GM12878 (cell line): ENCODE data around the gene LIX1L. TPM values are rescaled to one million over a fixed set of nuclear protein-coding genes. Genes with fewer than 3 reads are reported as not detected.

ENCODE experiments used
- ASH2L ChIP-seq: fragments of 300-600, 200-600 bp; sonication (generic); IDR thresholded peaks from 2 replicates; pipeline ENCODE4 v1.6.1; 2017; ENCODE audit warnings: low read depth, mild to moderate bottlenecking, borderline replicate concordance
- BHLHE40 ChIP-seq, 2 experiments: fragments of 450-650 bp in 1 of 2; IDR thresholded peaks; 2 replicates each; pipeline ENCODE4 v1.6.1; 2011 to 2017; ENCODE audit warnings: low read depth in 2 of 2, borderline replicate concordance in 1 of 2, improper control_type of control experiment in 1 of 2, low read length in 1 of 2, mild to moderate bottlenecking in 1 of 2
- CBFB ChIP-seq: IDR thresholded peaks from 2 replicates; pipeline ENCODE4 v1.6.1; 2016; ENCODE audit warnings: antibody characterized with exemption, low read depth
- CEBPB ChIP-seq, 2 experiments: fragments of 150-350 bp in 1 of 2; IDR thresholded peaks; 2 replicates each; pipeline ENCODE4 v1.6.1; 2012 to 2014; ENCODE audit warnings: low read depth in 2 of 2, low read length in 2 of 2, borderline replicate concordance in 1 of 2, inconsistent platforms in 1 of 2
- CHD1 ChIP-seq: IDR thresholded peaks from 2 replicates; pipeline ENCODE4 v1.6.1; 2012; ENCODE audit warnings: low read depth, low read length, improper control_type of control experiment
- DPF2 ChIP-seq: fragments of 450-650 bp; IDR thresholded peaks from 2 replicates; pipeline ENCODE4 v1.6.1; 2017; ENCODE audit warnings: mild to moderate bottlenecking
- FOXK2 ChIP-seq: fragments of 450-650 bp; IDR thresholded peaks from 2 replicates; pipeline ENCODE4 v1.6.1; 2017; ENCODE audit warnings: mild to moderate bottlenecking, moderate library complexity
- KAT2A ChIP-seq: conservative IDR thresholded peaks from 2 replicates; pipeline ENCODE4 v1.6.1; 2011; ENCODE audit warnings: low read depth, low read length; ENCODE audit not compliant: control insufficient read depth
- MTA2 ChIP-seq: fragments of 450-650 bp; IDR thresholded peaks from 2 replicates; pipeline ENCODE4 v1.6.1; 2016; ENCODE audit warnings: low read depth, mild to moderate bottlenecking, moderate library complexity
- MTA3 ChIP-seq: IDR thresholded peaks from 2 replicates; pipeline ENCODE4 v1.6.1; 2012; ENCODE audit warnings: low read length, inconsistent platforms, borderline replicate concordance
- MXI1 ChIP-seq: fragments of 150-350 bp; IDR thresholded peaks from 2 replicates; pipeline ENCODE4 v1.6.1; 2011; ENCODE audit warnings: low read depth, mild to moderate bottlenecking, inconsistent platforms, low read length, improper control_type of control experiment
- RAD51 ChIP-seq: fragments of 450-650 bp; IDR thresholded peaks from 2 replicates; pipeline ENCODE4 v1.6.1; 2016; ENCODE audit warnings: moderate library complexity, mild to moderate bottlenecking, inconsistent platforms
- SIN3A ChIP-seq: IDR thresholded peaks from 2 replicates; pipeline ENCODE4 v1.6.1; 2012; ENCODE audit warnings: low read depth, low read length, improper control_type of control experiment
- SIX5 ChIP-seq: IDR thresholded peaks from 2 replicates; pipeline ENCODE4 v1.6.1; 2011; ENCODE audit warnings: mild to moderate bottlenecking, low read depth, low read length, moderate library complexity; ENCODE audit not compliant: severe bottlenecking
- SMAD1 ChIP-seq: fragments of 450-650 bp; IDR thresholded peaks from 2 replicates; pipeline ENCODE4 v1.6.1; 2018; ENCODE audit warnings: mild to moderate bottlenecking, low read depth; ENCODE audit not compliant: partially characterized antibody
- TARDBP ChIP-seq: IDR thresholded peaks from 2 replicates; pipeline ENCODE4 v1.6.1; 2016; ENCODE audit warnings: borderline replicate concordance
- WRNIP1 ChIP-seq: IDR thresholded peaks from 2 replicates; pipeline ENCODE4 v1.6.1; 2011; ENCODE audit warnings: low read depth, low read length, improper control_type of control experiment, borderline replicate concordance
- ZNF207 ChIP-seq: fragments of 450-650 bp; IDR thresholded peaks from 2 replicates; pipeline ENCODE4 v1.6.1; 2014; ENCODE audit warnings: antibody characterized with exemption, mild to moderate bottlenecking, borderline replicate concordance
- ZZZ3 ChIP-seq: IDR thresholded peaks from 2 replicates; pipeline ENCODE4 v1.6.1; 2011; ENCODE audit warnings: low read depth; ENCODE audit not compliant: control insufficient read depth, insufficient read length
- polyA plus RNA-seq, 11 experiments: library from polyadenylated mRNA; depleted of rRNA in 4 of 11; unstranded in 6 of 11; stranded (reverse) in 5 of 11; fragments of >200 nt; fragmentation: Nextera tagmentation in 4 of 11; fragmentation: Illumina TruSeq in 1 of 11; extraction: Ambion mirVana in 4 of 11; extraction: Trizol in 1 of 11; gene quantifications; 1 replicate in 1 of 11; 2 replicates in 10 of 11; pipeline versions ENCODE4 v1.2.1 to v1.2.3, GENCODE V29; 2011 to 2016; ENCODE audit warnings: inconsistent platforms in 2 of 11, missing spikeins in 2 of 11, low read depth in 1 of 11
- total RNA-seq, 4 experiments: library from RNA; depleted of rRNA in 3 of 4; stranded (reverse); fragments of >200 nt in 3 of 4; fragmentation: Illumina TruSeq in 1 of 4; extraction: Trizol in 1 of 4; gene quantifications; 2 replicates each; pipeline versions ENCODE4 v1.2.1 to v1.2.3, GENCODE V29; 2013 to 2021
- TF ChIP-seq, protein P1 (sequence below): IDR thresholded peaks from 2 replicates; pipeline ENCODE4 v1.6.1; 2012; ENCODE audit warnings: low read depth, low read length, improper control_type of control experiment
- TF ChIP-seq, protein P2 (sequence below): fragments of 450-650 bp; IDR thresholded peaks from 2 replicates; pipeline ENCODE4 v1.6.1; 2017; ENCODE audit warnings: mild to moderate bottlenecking, moderate library complexity
- TF ChIP-seq, protein P3 (sequence below): fragments of 150-350 bp; IDR thresholded peaks from 2 replicates; pipeline ENCODE4 v1.6.1; 2014; ENCODE audit warnings: mild to moderate bottlenecking, low read depth, low read length
- TF ChIP-seq, protein P4 (sequence below): fragments of 450-650 bp; IDR thresholded peaks from 2 replicates; pipeline ENCODE4 v1.6.1; 2014; ENCODE audit warnings: mild to moderate bottlenecking

LIX1L gene
- total and polyA plus RNA-seq, 10 of the 15 experiments (the other 5 are each of a cell fraction or from before 2014, with no cell fraction given): 5.5 to 48.2 (median 15.3) TPM

DNA sequence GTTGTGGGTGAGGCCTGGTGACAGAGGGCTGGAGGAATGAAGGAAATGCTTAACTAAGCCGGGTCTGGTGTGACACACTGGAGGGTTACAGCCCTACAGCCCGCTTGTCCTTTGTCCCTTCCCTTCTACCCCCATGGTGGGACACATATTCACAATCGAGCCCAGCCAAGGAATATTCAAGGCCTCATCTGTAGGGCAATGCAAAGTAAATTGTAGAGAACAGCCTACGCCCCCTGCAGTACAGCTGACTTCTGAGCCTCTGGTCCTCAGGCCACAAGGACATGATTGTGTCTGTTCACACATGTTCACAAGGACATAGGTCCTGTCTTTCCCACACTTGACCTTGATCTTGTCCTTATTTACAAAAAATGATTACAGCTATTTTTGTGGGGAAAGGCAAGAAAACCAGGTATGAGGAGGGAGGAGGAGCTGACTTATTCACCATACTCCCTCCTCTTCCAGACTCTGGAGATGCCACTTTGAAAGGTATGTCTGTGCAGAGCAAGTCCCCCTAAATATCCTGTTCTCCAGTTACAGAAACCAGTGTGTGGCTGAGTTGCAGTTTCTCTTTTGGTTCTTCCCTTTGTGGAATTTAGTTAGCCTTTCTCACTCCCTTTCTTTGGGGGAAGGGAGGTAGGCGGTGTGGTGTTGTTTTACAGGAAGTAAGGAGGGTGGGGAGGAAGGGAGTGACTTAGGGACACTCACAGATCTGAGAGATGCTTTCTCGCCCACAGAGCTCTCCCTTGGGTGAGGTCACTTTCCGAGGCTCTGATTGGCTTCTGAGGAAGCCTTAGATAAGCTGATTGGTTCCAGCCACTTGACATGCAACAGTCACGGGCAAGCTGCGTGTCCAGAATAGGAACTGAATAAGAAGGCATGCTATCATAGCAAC, 21.3 kb upstream of the LIX1L start (continued):
- TF ChIP-seq, protein P1, sequence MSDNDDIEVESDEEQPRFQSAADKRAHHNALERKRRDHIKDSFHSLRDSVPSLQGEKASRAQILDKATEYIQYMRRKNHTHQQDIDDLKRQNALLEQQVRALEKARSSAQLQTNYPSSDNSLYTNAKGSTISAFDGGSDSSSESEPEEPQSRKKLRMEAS: peak; percentile 60; the same call in 1 of the 2 replicates
- TF ChIP-seq TARDBP: no peak
- TF ChIP-seq CEBPB (IDR thresholded peaks at IDR 0.05; ENCODE audit: borderline replicate concordance in 1 of 2, low read depth in 2 of 2, low read length in 2 of 2): no peak
- no peak for TF ChIP-seq ZZZ3
- no peak for TF ChIP-seq SIN3A
- peak; percentile 4 for TF ChIP-seq SIX5
- 0 out of 2 replicates have a peak, but pooled peaks have one; percentile 6 for TF ChIP-seq ASH2L
- TF ChIP-seq, protein P2, sequence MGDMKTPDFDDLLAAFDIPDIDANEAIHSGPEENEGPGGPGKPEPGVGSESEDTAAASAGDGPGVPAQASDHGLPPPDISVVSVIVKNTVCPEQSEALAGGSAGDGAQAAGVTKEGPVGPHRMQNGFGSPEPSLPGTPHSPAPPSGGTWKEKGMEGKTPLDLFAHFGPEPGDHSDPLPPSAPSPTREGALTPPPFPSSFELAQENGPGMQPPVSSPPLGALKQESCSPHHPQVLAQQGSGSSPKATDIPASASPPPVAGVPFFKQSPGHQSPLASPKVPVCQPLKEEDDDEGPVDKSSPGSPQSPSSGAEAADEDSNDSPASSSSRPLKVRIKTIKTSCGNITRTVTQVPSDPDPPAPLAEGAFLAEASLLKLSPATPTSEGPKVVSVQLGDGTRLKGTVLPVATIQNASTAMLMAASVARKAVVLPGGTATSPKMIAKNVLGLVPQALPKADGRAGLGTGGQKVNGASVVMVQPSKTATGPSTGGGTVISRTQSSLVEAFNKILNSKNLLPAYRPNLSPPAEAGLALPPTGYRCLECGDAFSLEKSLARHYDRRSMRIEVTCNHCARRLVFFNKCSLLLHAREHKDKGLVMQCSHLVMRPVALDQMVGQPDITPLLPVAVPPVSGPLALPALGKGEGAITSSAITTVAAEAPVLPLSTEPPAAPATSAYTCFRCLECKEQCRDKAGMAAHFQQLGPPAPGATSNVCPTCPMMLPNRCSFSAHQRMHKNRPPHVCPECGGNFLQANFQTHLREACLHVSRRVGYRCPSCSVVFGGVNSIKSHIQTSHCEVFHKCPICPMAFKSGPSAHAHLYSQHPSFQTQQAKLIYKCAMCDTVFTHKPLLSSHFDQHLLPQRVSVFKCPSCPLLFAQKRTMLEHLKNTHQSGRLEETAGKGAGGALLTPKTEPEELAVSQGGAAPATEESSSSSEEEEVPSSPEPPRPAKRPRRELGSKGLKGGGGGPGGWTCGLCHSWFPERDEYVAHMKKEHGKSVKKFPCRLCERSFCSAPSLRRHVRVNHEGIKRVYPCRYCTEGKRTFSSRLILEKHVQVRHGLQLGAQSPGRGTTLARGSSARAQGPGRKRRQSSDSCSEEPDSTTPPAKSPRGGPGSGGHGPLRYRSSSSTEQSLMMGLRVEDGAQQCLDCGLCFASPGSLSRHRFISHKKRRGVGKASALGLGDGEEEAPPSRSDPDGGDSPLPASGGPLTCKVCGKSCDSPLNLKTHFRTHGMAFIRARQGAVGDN: peak; percentile 83
- TF ChIP-seq, protein P3, sequence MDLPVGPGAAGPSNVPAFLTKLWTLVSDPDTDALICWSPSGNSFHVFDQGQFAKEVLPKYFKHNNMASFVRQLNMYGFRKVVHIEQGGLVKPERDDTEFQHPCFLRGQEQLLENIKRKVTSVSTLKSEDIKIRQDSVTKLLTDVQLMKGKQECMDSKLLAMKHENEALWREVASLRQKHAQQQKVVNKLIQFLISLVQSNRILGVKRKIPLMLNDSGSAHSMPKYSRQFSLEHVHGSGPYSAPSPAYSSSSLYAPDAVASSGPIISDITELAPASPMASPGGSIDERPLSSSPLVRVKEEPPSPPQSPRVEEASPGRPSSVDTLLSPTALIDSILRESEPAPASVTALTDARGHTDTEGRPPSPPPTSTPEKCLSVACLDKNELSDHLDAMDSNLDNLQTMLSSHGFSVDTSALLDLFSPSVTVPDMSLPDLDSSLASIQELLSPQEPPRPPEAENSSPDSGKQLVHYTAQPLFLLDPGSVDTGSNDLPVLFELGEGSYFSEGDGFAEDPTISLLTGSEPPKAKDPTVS: no peak
- TF ChIP-seq CHD1: no peak
- TF ChIP-seq WRNIP1: no peak; the same call in none of the 2 replicates
- no peak; the same call in 1 of the 2 replicates for TF ChIP-seq DPF2
- peak; percentile 19 for TF ChIP-seq SMAD1
- peak; percentile 74; the same call in 1 of the 2 replicates for TF ChIP-seq MTA3
- TF ChIP-seq, protein P4, sequence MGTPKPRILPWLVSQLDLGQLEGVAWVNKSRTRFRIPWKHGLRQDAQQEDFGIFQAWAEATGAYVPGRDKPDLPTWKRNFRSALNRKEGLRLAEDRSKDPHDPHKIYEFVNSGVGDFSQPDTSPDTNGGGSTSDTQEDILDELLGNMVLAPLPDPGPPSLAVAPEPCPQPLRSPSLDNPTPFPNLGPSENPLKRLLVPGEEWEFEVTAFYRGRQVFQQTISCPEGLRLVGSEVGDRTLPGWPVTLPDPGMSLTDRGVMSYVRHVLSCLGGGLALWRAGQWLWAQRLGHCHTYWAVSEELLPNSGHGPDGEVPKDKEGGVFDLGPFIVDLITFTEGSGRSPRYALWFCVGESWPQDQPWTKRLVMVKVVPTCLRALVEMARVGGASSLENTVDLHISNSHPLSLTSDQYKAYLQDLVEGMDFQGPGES: no peak; the same call in 1 of the 2 replicates
- TF ChIP-seq FOXK2: no peak
- 0 out of 2 replicates have a peak, but pooled peaks have one; percentile 7 for TF ChIP-seq MTA2
- TF ChIP-seq RAD51: 0 out of 2 replicates have a peak, but pooled peaks have one; percentile 36
- peak; percentile 97 to 98 for TF ChIP-seq BHLHE40 (IDR thresholded peaks at IDR 0.05; ENCODE audit: borderline replicate concordance in 1 of 2, low read depth in 2 of 2, low read length in 1 of 2)
- peak; percentile 67; the same call in 1 of the 2 replicates for TF ChIP-seq MXI1
- TF ChIP-seq CBFB: peak; percentile 62
- no peak for TF ChIP-seq KAT2A
- TF ChIP-seq ZNF207: no peak
